Loucy (cell line): ENCODE data around the gene PCDHAC1.

ENCODE experiments used
- CTCF ChIP-seq: fragments of 200-600 bp; sonication (generic); conservative IDR thresholded peaks from 2 replicates; pipeline ENCODE4 v1.5.1; 2014; ENCODE audit warnings: mild to moderate bottlenecking, antibody characterized with exemption, low read length
- EZH2phosphoT487 ChIP-seq: fragments of 200-600 bp; IDR thresholded peaks from 2 replicates; pipeline ENCODE4 v1.6.1; 2018; ENCODE audit warnings: antibody characterized with exemption, mild to moderate bottlenecking, moderate library complexity, borderline replicate concordance

- TF ChIP-seq EZH2phosphoT487 (no peak), CTCF (no peak)
These were observed 52.2 kb downstream of the PCDHAC1 start for GRCh38 chr5:140978260-140978659.
